K562 (cell line): Measurements from ENCODE around the gene RABL6. TPM values are rescaled to one million over a fixed set of nuclear protein-coding genes. Genes with fewer than 3 reads are reported as not detected.

ENCODE experiments used
- polyA plus RNA-seq, 8 experiments: library from polyadenylated mRNA; depleted of rRNA in 4 of 8; stranded (reverse) in 5 of 8; unstranded in 3 of 8; fragments of >200 nt; fragmentation: Nextera tagmentation in 2 of 8; fragmentation: Illumina TruSeq in 1 of 8; extraction: Ambion mirVana in 2 of 8; extraction: Trizol in 1 of 8; gene quantifications; 2 replicates each; pipeline versions ENCODE4 v1.2.1 to v1.2.3, GENCODE V29; 2011 to 2014; ENCODE audit warnings: inconsistent platforms in 1 of 8, missing spikeins in 1 of 8
- total RNA-seq, 7 experiments: library from RNA; depleted of rRNA in 6 of 7; stranded (reverse); fragments of >200 nt in 6 of 7; fragmentation: Illumina TruSeq in 2 of 7; extraction: Trizol in 2 of 7; gene quantifications; 2 replicates each; pipeline versions ENCODE4 v1.2.1 to v1.2.3, GENCODE V29; 2011 to 2021; ENCODE audit warnings: low replicate concordance in 1 of 7
- TF ChIP-seq, protein P1 (sequence below): fragments of 150-350 bp; IDR thresholded peaks from 2 replicates; pipeline ENCODE4 v1.6.1; 2014; ENCODE audit warnings: low read depth, mild to moderate bottlenecking, low read length, borderline replicate concordance
- TF ChIP-seq, protein P2 (sequence below): fragments of 450-650 bp; IDR thresholded peaks from one replicate; pipeline ENCODE4 v1.6.1; 2018; ENCODE audit warnings: mild to moderate bottlenecking, moderate library complexity; ENCODE audit not compliant: partially characterized antibody
- TF ChIP-seq, protein P3 (sequence below): fragments of 200-800 bp; sonication (Bioruptor generic); IDR thresholded peaks from 2 replicates; pipeline ENCODE4 v1.6.1; 2016; ENCODE audit warnings: missing genetic modification characterization, missing compliant biosample characterization

RABL6 gene
- total and polyA plus RNA-seq, 9 of the 15 experiments (the other 6 are each of a cell fraction or from before 2014, with no cell fraction given), result 5.6 to 181 (median 84.5) TPM

DNA sequence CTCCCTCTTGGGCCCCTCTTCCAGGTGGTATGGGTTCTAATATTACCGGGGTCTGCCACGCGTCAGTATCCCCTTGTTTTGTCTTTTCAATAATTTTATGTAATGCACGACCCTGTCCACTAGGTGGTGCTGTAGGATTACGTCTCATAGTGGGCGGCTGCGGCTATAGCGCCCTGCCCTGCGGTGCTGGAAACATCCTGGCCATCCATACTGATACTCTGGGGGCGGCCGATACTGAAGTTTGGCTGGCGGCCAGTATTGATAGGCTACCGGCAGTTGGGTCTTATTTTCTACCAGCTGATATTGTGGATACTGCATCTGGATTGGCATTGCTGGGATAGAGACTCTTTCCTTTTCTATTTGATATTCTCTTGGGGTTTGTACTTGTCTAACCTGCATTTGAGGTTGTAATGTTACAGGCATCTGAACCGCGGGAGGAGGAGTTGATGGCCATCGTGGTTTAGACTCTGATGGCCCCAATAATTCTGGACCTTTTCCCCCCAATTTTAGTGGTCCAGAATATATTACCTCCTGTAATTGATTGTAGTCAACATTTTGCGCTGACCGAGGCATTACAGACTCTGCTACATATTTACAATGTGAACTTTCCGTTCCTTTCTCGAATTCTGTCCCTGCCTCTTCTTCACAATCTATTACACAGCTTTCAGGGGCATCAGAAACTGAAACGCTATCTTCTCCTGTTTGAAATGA is 19.9 kb upstream of the RABL6 start (continued):
- TF ChIP-seq, protein P1, sequence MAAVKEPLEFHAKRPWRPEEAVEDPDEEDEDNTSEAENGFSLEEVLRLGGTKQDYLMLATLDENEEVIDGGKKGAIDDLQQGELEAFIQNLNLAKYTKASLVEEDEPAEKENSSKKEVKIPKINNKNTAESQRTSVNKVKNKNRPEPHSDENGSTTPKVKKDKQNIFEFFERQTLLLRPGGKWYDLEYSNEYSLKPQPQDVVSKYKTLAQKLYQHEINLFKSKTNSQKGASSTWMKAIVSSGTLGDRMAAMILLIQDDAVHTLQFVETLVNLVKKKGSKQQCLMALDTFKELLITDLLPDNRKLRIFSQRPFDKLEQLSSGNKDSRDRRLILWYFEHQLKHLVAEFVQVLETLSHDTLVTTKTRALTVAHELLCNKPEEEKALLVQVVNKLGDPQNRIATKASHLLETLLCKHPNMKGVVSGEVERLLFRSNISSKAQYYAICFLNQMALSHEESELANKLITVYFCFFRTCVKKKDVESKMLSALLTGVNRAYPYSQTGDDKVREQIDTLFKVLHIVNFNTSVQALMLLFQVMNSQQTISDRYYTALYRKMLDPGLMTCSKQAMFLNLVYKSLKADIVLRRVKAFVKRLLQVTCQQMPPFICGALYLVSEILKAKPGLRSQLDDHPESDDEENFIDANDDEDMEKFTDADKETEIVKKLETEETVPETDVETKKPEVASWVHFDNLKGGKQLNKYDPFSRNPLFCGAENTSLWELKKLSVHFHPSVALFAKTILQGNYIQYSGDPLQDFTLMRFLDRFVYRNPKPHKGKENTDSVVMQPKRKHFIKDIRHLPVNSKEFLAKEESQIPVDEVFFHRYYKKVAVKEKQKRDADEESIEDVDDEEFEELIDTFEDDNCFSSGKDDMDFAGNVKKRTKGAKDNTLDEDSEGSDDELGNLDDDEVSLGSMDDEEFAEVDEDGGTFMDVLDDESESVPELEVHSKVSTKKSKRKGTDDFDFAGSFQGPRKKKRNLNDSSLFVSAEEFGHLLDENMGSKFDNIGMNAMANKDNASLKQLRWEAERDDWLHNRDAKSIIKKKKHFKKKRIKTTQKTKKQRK, result no peak
- TF ChIP-seq, protein P2, sequence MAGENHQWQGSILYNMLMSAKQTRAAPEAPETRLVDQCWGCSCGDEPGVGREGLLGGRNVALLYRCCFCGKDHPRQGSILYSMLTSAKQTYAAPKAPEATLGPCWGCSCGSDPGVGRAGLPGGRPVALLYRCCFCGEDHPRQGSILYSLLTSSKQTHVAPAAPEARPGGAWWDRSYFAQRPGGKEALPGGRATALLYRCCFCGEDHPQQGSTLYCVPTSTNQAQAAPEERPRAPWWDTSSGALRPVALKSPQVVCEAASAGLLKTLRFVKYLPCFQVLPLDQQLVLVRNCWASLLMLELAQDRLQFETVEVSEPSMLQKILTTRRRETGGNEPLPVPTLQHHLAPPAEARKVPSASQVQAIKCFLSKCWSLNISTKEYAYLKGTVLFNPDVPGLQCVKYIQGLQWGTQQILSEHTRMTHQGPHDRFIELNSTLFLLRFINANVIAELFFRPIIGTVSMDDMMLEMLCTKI, result no peak
- TF ChIP-seq, protein P3, sequence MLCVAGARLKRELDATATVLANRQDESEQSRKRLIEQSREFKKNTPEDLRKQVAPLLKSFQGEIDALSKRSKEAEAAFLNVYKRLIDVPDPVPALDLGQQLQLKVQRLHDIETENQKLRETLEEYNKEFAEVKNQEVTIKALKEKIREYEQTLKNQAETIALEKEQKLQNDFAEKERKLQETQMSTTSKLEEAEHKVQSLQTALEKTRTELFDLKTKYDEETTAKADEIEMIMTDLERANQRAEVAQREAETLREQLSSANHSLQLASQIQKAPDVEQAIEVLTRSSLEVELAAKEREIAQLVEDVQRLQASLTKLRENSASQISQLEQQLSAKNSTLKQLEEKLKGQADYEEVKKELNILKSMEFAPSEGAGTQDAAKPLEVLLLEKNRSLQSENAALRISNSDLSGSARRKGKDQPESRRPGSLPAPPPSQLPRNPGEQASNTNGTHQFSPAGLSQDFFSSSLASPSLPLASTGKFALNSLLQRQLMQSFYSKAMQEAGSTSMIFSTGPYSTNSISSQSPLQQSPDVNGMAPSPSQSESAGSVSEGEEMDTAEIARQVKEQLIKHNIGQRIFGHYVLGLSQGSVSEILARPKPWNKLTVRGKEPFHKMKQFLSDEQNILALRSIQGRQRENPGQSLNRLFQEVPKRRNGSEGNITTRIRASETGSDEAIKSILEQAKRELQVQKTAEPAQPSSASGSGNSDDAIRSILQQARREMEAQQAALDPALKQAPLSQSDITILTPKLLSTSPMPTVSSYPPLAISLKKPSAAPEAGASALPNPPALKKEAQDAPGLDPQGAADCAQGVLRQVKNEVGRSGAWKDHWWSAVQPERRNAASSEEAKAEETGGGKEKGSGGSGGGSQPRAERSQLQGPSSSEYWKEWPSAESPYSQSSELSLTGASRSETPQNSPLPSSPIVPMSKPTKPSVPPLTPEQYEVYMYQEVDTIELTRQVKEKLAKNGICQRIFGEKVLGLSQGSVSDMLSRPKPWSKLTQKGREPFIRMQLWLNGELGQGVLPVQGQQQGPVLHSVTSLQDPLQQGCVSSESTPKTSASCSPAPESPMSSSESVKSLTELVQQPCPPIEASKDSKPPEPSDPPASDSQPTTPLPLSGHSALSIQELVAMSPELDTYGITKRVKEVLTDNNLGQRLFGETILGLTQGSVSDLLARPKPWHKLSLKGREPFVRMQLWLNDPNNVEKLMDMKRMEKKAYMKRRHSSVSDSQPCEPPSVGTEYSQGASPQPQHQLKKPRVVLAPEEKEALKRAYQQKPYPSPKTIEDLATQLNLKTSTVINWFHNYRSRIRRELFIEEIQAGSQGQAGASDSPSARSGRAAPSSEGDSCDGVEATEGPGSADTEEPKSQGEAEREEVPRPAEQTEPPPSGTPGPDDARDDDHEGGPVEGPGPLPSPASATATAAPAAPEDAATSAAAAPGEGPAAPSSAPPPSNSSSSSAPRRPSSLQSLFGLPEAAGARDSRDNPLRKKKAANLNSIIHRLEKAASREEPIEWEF (CRISPR knock-in tag), result peak; percentile 94
